H9 (cell line): ENCODE measurements around the gene SCN5A. TPM values are rescaled to one million over a fixed set of nuclear protein-coding genes. Genes with fewer than 3 reads are reported as not detected.

ENCODE experiments used
- DNase-seq: peaks from one replicate; pipeline ENCODE4 v3.0.0-alpha.2; 2017
- H2AFZ ChIP-seq: one replicate; pipeline ENCODE4 v1.6.1; 2013; ENCODE audit warnings: mild to moderate bottlenecking, low read length, control low read depth, moderate library complexity
- H2AK5ac ChIP-seq: 2 replicates; pipeline ENCODE4 v1.6.1; 2013; ENCODE audit warnings: low read length, control low read depth, mixed read lengths; ENCODE audit not compliant: insufficient read length
- H2BK120ac ChIP-seq: one replicate; pipeline ENCODE4 v1.6.1; 2013; ENCODE audit warnings: low read depth, mild to moderate bottlenecking, low read length, control low read depth, inconsistent platforms; ENCODE audit not compliant: poor library complexity, severe bottlenecking
- H2BK12ac ChIP-seq: 2 replicates; pipeline ENCODE4 v1.6.1; 2013; ENCODE audit warnings: low read length, control low read depth, mixed read lengths, low read depth; ENCODE audit not compliant: insufficient read length
- H2BK15ac ChIP-seq: 2 replicates; pipeline ENCODE4 v1.6.1; 2013; ENCODE audit warnings: low read depth, low read length, control low read depth
- H2BK20ac ChIP-seq: one replicate; pipeline ENCODE4 v1.6.1; 2013; ENCODE audit warnings: low read depth, mild to moderate bottlenecking, low read length, control low read depth, inconsistent platforms; ENCODE audit not compliant: poor library complexity, severe bottlenecking
- H2BK5ac ChIP-seq: 2 replicates; pipeline ENCODE4 v1.6.1; 2013; ENCODE audit warnings: low read length, control low read depth, mixed read lengths; ENCODE audit not compliant: insufficient read length
- H3K14ac ChIP-seq: 2 replicates; pipeline ENCODE4 v1.6.1; 2013; ENCODE audit warnings: low read length, control low read depth; ENCODE audit not compliant: insufficient read depth
- H3K18ac ChIP-seq: 2 replicates; pipeline ENCODE4 v1.6.1; 2013; ENCODE audit warnings: low read depth, mild to moderate bottlenecking, mixed read lengths, low read length, control low read depth; ENCODE audit not compliant: insufficient read length
- H3K23ac ChIP-seq: 2 replicates; pipeline ENCODE4 v1.6.1; 2013; ENCODE audit warnings: low read length, control low read depth, mixed read lengths, low read depth; ENCODE audit not compliant: insufficient read length
- H3K23me2 ChIP-seq: 2 replicates; pipeline ENCODE4 v1.6.1; 2013; ENCODE audit warnings: low read depth, mild to moderate bottlenecking, mixed read lengths, low read length, control low read depth; ENCODE audit not compliant: insufficient read length, poor library complexity, severe bottlenecking
- H3K27ac ChIP-seq: 2 replicates; pipeline ENCODE4 v1.5.1; 2013; ENCODE audit warnings: low read length, control low read depth, mixed read lengths, low read depth; ENCODE audit not compliant: insufficient read length
- H3K27me3 ChIP-seq: 2 replicates; pipeline ENCODE4 v1.6.1; 2013; ENCODE audit warnings: low read length, control low read depth, inconsistent platforms; ENCODE audit not compliant: insufficient read depth
- H3K4ac ChIP-seq: 2 replicates; pipeline ENCODE4 v1.6.1; 2013; ENCODE audit warnings: low read depth, mild to moderate bottlenecking, control low read depth, inconsistent platforms, low read length, moderate library complexity
- H3K4me1 ChIP-seq: 2 replicates; pipeline ENCODE4 v1.6.1; 2013; ENCODE audit warnings: low read length, control low read depth, inconsistent platforms; ENCODE audit not compliant: insufficient read depth
- H3K4me2 ChIP-seq: 2 replicates; pipeline ENCODE4 v1.6.1; 2013; ENCODE audit warnings: low read length, control low read depth, mixed read lengths; ENCODE audit not compliant: insufficient read length, insufficient read depth
- H3K56ac ChIP-seq: 2 replicates; pipeline ENCODE4 v1.6.1; 2013; ENCODE audit warnings: low read depth, mild to moderate bottlenecking, mixed read lengths, low read length, control low read depth; ENCODE audit not compliant: insufficient read length
- H3K79me1 ChIP-seq: 2 replicates; pipeline ENCODE4 v1.6.1; 2013; ENCODE audit warnings: low read depth, mild to moderate bottlenecking, moderate library complexity, low read length, control low read depth, inconsistent platforms; ENCODE audit not compliant: insufficient read depth, poor library complexity, severe bottlenecking
- H3K79me2 ChIP-seq: 2 replicates; pipeline ENCODE4 v1.6.1; 2013; ENCODE audit warnings: low read length, control low read depth, inconsistent platforms; ENCODE audit not compliant: insufficient read depth
- H3K9ac ChIP-seq: 2 replicates; pipeline ENCODE4 v1.6.1; 2013; ENCODE audit warnings: low read length, control low read depth, mixed read lengths; ENCODE audit not compliant: insufficient read length; ENCODE audit errors: extremely low read depth
- H3K9me3 ChIP-seq: one replicate; pipeline ENCODE4 v1.6.1; 2013; ENCODE audit warnings: low read depth, low read length, inconsistent platforms; ENCODE audit not compliant: control insufficient read depth
- H3T11ph ChIP-seq: one replicate; pipeline ENCODE4 v1.6.1; 2013; ENCODE audit warnings: mild to moderate bottlenecking, low read length, control low read depth, inconsistent platforms
- H4K20me1 ChIP-seq: one replicate; pipeline ENCODE4 v1.6.1; 2013; ENCODE audit not compliant: control insufficient read depth, insufficient read length, insufficient read depth
- H4K5ac ChIP-seq: 2 replicates; pipeline ENCODE4 v1.6.1; 2013; ENCODE audit warnings: low read depth, mild to moderate bottlenecking, mixed read lengths, low read length, control low read depth; ENCODE audit not compliant: insufficient read length
- H4K8ac ChIP-seq: replicated peaks from 2 replicates; pipeline ENCODE4 v1.6.1; 2013; ENCODE audit warnings: low read length, control low read depth, mixed read lengths, low read depth; ENCODE audit not compliant: insufficient read length
- H4K91ac ChIP-seq: 2 replicates; pipeline ENCODE4 v1.6.1; 2013; ENCODE audit warnings: low read depth, mild to moderate bottlenecking, moderate library complexity, mixed read lengths, low read length, control low read depth; ENCODE audit not compliant: insufficient read length
- H3K27ac Mint-ChIP-seq, 3 experiments: 2 replicates in 2 of 3; 3 replicates in 1 of 3; pipeline ENCODE4 v1.8.0; 2020 to 2021; ENCODE audit warnings: mixed read lengths in 3 of 3, mild to moderate bottlenecking in 1 of 3, moderate library complexity in 1 of 3
- H3K27me3 Mint-ChIP-seq: 2 replicates; pipeline ENCODE4 v1.8.0; 2021; ENCODE audit warnings: low read depth, mild to moderate bottlenecking, moderate library complexity, mixed read lengths
- H3K36me3 Mint-ChIP-seq, 3 experiments: 2 replicates in 2 of 3; 3 replicates in 1 of 3; pipeline ENCODE4 v1.8.0; 2020 to 2021; ENCODE audit warnings: low read depth in 3 of 3, mixed read lengths in 3 of 3; ENCODE audit not compliant: insufficient read depth in 1 of 3
- H3K4me1 Mint-ChIP-seq, 2 experiments: 2 replicates each; pipeline ENCODE4 v1.8.0; 2020; ENCODE audit warnings: mixed read lengths in 2 of 2
- H3K4me3 Mint-ChIP-seq, 2 experiments: 2 replicates in 1 of 2; 3 replicates in 1 of 2; pipeline ENCODE4 v1.8.0; 2020 to 2021; ENCODE audit warnings: mild to moderate bottlenecking in 2 of 2, mixed read lengths in 2 of 2, moderate library complexity in 1 of 2
- H3K9me3 Mint-ChIP-seq, 2 experiments: 2 replicates in 1 of 2; 3 replicates in 1 of 2; pipeline ENCODE4 v1.8.0; 2020; ENCODE audit warnings: mild to moderate bottlenecking in 2 of 2, mixed read lengths in 2 of 2, moderate library complexity in 1 of 2
- CTCF ChIP-seq: fragments of 200-600 bp; sonication (generic); conservative IDR thresholded peaks from 3 replicates; pipeline ENCODE4 v1.8.0; 2021; ENCODE audit warnings: antibody characterized with exemption, mild to moderate bottlenecking
- WGBS: extraction: QIAGEN DNeasy Blood & Tissue Kit; methylation state at CpG from one replicate; pipeline ENCODE4 v1.1.7; 2013; ENCODE audit warnings: missing lambda C conversion rate, low lambda C conversion rate, mixed read lengths; ENCODE audit not compliant: insufficient read length; ENCODE audit errors: extremely low coverage; 5-methylcytosine and 5-hydroxymethylcytosine counted together
- total RNA-seq: library from RNA; stranded (reverse); gene quantifications from 2 replicates; pipeline ENCODE4 v1.2.1, GENCODE V29; 2021

The SCN5A gene
- total RNA-seq, 1 experiment from 2014 or later = 6.5 TPM

- Histone ChIP-seq H3K4me1 (no peaks in the 10 kb centered on the region), H2BK120ac (no peak overlapping the region), H2BK15ac (no peak overlapping the region), H3K4me2 (no peak overlapping the region), H3K56ac (no peak overlapping the region), H4K8ac (no peak overlapping the region), H3K4ac (no peak overlapping the region), H4K5ac (no peak overlapping the region), H3K27me3 (no peaks in the 10 kb centered on the region), H3K79me1 (no peaks in the 10 kb centered on the region), H3T11ph (no peak overlapping the region), H3K14ac (no peak overlapping the region), H3K27ac (no peak overlapping the region), H2BK5ac (no peak overlapping the region), H4K20me1 (no peaks in the 10 kb centered on the region), H3K9ac (no peak overlapping the region), H4K91ac (no peak overlapping the region), H3K79me2 (no peaks in the 10 kb centered on the region), H2AK5ac (no peak overlapping the region), H3K18ac (no peak overlapping the region), H2BK12ac (no peak overlapping the region), H3K9me3 (no peaks in the 10 kb centered on the region), H3K23me2 (no peaks in the 10 kb centered on the region), H3K23ac (no peak overlapping the region), H2BK20ac (no peak overlapping the region), H2AFZ (no peak overlapping the region)
- WGBS = no CpG with 5 or more reads among the region's 5 CpGs
- Mint-ChIP-seq H3K27me3 (peaks cover 9% of the 10 kb centered on the region), H3K4me3 (no peak overlapping the region), H3K9me3 (no peaks in the 10 kb centered on the region), H3K4me1 (peaks cover 14 to 18% of the 10 kb centered on the region in 2 experiments), H3K27ac (no peak overlapping the region; a peak in 1 of 7 replicates), H3K36me3 (peaks cover 0 to 3% (median 0%) of the 10 kb centered on the region in 3 experiments; a peak in 2 of 7 replicates)
- DNase-seq = no peak
- no peak for TF ChIP-seq CTCF
Measured at GRCh38 chr3:38617586-38617985, 31.9 kb downstream of the SCN5A start.
